Suppressor macrophage (primary cell): Measurements from ENCODE around the gene RHBDF2.

Source experiments
- DNase-seq, 4 experiments: peaks; one replicate each; pipeline ENCODE4 v3.0.0-alpha.2; 2020 to 2022

Gene RHBDF2

DNA sequence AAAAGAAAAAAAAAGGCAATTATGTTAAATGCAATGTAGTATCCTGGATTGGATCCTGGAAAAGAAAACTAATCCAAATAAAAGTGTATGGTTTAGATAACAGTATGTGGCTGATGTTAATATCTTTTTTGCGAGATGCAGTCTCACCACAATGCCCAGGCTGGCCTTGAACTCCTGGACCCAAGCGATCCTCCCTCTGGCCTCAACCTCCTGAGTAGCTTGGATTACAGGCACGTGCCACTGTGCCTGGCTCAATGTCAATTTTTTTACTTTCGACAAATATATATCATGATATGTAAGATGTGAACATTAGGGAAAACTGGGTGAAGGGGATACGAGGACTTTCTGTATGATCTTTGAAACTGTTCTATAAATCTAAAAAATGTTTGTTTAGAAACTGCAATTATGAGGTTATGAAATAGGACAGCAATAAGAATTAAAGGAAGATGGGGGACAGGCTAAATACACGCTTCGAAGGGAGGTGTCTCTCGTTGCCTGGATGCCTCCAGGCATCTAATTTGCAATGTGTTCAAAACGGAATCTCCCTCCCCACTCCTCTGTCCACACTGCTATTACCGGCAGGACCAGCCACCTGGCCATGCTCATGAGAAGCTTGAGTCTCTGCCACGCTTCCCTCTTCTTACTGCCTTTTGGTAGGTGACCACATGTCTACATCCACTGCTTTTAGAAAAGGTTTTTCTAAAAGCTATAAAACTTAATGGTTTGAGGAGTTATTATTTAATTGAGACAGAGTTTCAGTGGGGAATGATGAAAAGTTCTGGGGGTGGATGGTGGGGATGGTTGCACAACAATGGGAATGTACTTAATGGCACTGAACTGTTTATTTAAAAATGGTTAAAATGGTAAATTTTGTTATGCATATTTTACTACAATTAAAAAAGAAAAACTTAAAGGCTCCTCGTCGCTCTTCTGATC, 63.5 kb downstream of the RHBDF2 start:
- no peak for DNase-seq

DNA sequence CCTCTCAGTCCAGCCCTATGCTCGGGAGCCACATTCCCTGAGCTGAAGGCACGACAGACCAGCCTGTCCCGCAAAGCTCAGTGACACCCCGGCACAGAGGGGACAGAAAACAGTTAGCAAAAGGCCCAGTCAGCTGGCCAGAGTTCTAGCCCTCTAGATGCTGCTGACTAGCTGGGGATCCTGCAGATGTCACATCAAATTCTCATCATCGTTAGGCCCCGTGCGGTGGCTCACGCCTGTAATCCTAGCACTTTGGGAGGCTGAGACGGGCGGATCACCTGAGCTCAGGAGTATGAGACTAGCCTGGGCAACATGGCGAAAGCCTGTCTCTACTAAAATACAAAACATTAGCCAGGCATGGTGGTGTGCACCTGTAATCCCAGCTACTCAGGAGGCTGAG, 65.5 kb downstream of the RHBDF2 start:
- DNase-seq, result no peak

DNA sequence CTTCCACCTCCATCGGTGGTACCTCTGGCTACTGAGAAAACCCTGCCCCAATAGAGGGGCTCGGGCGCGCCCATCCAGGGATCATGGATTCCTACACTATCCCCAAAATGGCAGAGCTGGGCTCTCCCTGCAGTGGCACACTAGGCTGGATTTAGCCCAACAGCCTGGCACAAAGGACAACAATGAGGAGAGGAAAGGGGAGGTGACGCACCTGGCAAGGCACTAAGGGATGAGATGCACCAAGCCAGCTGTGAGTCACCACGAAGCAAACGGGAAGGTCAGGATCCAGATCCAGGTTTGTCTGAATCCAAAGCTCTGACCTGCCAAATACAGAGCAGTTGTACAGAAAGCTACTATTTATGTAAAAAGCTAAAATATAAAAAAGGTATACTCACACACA, 66.4 kb downstream of the RHBDF2 start:
- no peak for DNase-seq

DNA sequence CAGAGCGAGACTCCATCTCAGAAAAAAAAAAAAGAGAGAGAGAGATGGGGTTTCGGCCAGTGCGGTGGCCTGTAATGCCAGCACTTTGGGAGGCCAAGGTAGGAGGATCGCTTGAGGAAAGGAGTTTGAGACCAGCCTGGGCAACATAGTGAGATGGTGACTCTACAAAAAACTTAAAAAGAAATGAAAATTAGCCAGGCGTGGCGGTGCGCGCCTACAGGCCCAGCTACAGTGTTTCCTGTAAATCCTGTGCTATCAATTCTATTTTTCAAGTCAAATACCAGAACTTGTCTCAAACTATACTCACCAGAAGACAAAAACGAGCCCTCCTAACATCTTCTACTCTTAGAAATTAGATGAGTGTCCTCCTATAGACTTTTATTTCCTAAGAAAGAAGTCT, 67.5 kb downstream of the RHBDF2 start:
- no peak for DNase-seq

DNA sequence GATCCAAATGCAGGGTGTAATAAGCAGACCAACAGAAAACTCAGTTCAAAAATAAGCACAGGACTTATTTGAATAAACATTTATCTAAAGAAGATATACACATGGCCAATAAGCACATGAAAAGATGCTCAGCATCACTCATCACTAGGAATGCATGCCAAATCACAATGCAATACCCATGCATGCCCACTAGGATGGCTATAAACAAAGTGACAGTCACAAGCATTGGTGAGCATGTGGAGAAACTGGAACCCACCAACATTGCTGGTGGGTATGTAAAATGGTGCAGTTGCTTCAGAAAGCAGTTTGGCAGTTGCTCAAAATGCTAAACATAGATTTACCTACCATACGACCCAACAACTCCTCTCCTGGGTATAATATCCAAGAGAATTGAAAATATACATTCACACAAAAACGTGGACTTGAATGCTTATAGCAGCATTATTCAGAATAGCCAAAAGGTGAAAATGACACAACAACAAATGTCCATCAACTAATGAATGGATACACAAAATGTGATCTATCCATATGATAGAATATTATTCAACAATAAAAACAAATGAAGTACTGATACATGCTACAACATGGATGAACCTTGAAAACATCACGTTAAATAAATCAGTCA, 68.4 kb downstream of the RHBDF2 start:
- peak in 1 of 4 experiments; percentile 31 for DNase-seq

DNA sequence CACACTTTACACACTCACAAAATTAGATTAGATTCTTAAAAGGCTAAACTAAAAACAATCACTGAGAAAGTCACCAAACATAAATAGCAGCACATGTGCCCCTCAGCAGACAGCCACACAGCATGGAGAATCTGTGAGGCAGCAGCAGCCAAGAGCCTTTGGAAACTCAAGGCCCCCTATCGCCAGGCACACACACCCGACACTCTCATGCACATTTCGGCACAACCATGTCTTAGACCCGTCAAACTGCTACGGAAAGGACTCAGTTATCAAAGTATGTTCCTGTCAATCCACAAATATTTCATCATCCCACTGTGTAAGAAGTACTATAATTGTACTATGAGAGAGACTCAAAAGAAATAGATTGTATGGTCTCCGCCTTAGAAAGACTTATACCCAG, 69.2 kb downstream of the RHBDF2 start:
- no peak for DNase-seq

DNA sequence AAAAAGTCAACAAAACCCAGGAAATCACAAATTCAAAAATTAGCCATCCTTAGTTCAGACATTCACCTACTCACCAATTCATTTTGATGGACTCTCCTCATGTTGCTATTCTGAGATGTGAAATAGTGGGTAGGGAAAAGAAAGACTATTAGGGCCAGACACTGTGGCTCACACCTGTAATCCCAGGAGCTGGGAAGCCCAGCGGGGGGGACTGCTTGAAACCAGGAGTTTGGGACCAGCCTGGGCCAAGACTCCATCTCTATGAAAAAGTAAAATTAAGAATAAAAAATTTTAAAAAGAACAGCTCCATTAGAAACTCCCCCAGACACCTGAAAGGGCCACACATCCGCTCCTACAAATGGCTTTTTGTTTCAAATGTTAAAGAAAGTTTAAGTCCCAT, 69.7 kb downstream of the RHBDF2 start:
- DNase-seq, result no peak

DNA sequence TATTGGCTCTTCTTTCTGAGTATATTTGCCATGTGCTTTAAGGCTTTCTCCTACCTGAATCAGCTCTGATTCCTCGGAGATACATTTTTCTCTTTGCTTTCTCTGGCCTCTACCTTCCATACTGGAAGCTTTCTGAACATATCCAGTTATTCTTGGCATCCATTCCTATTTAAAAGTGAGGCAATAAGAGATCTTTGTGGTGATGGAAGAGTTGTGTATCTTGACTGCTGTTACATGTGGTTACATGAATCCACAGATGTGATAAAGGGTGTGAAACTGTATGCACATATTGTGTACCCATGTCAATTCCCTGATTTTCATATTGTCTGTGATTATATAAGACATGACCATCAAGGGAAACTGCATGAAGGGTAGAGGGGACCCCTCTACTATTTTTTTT, 72.7 kb downstream of the RHBDF2 start:
- DNase-seq, result no peak

DNA sequence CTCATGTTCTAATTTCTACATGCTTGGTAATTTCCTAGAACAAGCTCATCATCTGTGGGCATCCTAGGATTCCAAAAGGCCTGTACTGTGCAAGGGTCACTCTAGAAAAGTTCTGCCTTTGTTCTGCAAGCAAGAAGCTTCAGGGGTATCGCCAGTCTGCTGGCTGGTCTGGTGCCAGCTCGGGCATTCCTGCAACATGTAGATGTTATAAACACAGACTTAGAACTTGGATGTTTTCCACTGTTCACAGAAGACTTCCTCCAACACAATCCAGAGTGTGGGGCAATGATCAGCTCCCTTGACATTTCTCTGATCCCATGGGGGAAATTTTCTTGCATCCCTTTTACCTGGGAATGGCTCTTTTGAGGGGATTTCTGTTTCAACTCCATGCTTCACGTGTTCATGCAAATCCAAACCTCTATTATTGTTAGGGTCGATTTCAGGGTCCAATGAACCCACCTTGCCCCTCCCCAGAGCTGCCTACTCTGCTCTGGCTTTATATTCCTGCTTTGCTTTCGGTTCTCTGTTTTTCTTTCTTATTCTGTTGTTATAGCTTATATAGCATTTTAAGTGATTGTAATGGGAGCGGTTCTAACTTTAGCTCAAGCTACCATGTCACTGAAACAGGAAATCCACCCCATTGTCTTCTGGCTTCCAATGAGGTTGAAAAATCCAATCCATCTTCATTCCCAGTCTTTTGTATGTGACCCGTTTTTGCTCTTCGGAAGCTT, 73.6 kb downstream of the RHBDF2 start:
- DNase-seq, result no peak

DNA sequence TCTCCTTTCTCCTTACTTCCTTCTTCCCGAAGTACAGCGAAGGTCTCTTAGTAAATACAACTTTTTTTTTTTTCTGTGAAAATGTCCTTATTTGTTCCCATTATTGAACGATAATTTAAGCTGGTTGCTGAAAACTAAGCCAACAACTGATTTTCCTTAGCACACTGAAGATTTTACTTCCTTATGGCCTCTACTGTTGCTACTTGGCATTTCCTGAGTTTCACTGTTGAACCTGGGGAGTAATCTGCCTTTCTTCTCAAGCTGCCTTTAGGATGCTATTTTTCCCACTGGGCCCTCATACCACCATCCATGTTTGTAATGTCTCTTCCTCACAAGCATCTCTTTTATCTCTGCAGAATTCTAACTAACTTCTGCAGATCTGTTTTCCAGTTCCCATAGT, 74.4 kb downstream of the RHBDF2 start:
- no peak for DNase-seq

DNA sequence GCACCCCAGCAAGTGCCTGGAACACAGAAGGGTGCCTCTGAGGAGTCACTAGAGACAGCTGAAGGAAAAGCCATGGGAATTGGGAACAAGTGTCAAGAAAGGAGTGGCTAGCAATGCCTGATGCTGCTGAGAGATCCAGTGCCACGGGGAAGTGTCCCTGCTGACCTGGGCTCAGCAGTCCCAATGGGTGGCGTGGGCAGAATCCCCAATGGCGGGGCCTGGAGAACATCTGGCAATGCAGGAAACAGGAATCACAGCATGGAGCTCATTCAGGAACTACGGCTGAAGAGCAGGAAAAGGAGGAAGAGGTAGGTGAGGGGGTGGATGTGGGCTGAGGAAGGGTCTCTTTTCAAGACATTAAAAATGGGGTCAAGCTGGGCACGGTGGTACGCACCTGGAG, 78.4 kb downstream of the RHBDF2 start:
- DNase-seq, result no peak

DNA sequence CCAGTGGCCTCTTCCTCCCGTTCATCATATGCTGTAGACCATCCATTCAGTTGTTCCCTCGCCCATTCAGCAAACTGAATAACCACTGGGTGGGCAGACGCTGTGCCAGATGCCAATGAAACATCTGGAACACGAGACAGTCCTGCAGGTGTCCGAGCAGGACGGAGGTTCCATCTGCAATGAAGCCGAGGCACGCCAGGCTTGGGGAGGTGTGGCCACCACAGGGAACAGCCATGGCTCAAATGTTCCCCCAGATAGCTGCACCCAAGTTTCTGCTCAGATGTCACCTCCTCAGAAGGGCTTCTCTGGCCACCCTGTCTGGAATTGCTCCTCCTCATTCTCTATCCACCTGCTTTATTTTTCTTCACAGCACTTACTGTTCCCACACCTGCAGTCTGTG, 78.8 kb downstream of the RHBDF2 start:
- DNase-seq, result no peak

DNA sequence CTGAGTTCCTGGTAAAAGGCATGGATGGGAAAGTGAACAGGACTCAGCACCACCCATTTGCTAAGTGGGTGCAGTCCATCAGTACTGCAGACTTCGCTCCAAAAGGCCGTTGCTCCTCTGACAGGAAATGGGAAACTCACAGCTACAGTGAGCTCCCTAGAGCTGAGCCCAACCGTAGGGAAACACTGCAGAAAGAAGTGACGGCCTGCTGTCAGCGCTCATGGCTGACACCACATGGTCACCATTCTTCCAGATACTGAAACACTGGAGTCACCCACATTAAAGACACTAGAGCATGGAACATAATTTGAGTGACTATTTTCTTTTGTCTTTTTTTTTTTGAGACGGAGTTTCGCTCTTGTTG, 80.2 kb downstream of the RHBDF2 start:
- DNase-seq, result no peak
